WTC11 (cell line): ENCODE results near the gene MRPS18B. TPM values are rescaled to one million over a fixed set of nuclear protein-coding genes. Genes with fewer than 3 reads are reported as not detected.

Experiments
- ATAC-seq: fragments of 200-7000 bp; cut with Tn5 transposase; 2 replicates; pipeline ENCODE4 v1.10.0; 2021; ENCODE audit warnings: mild to moderate bottlenecking, moderate library complexity
- CTCF ChIA-PET: fragments of 300-600 bp; sonication (Branson Sonifier 250); formaldehyde crosslinking; loops from one replicate; lab custom pipeline; 2021; ENCODE audit warnings: antibody characterized with exemption; lab: Charles Lee
- POLR2A ChIA-PET: fragments of 350-600 bp; sonication (Branson Sonifier 250); formaldehyde crosslinking; loops from one replicate; lab custom pipeline; 2021; ENCODE audit warnings: antibody characterized with exemption; lab: Charles Lee
- DNase-seq: peaks from one replicate; pipeline ENCODE4 v3.0.0; 2021; ENCODE audit warnings: low spot score
- H3K27ac Mint-ChIP-seq: 2 replicates; pipeline ENCODE4 v1.8.0; 2021; ENCODE audit warnings: mixed read lengths
- H3K27me3 Mint-ChIP-seq: 2 replicates; pipeline ENCODE4 v1.8.0; 2021; ENCODE audit warnings: low read depth, mild to moderate bottlenecking, moderate library complexity, mixed read lengths
- H3K36me3 Mint-ChIP-seq: 2 replicates; pipeline ENCODE4 v1.8.0; 2021; ENCODE audit warnings: mixed read lengths
- H3K4me1 Mint-ChIP-seq: 2 replicates; pipeline ENCODE4 v1.8.0; 2022; ENCODE audit warnings: mixed read lengths
- H3K4me3 Mint-ChIP-seq: 2 replicates; pipeline ENCODE4 v1.8.0; 2021; ENCODE audit warnings: mild to moderate bottlenecking, moderate library complexity, mixed read lengths
- H3K9me3 Mint-ChIP-seq: 2 replicates; pipeline ENCODE4 v1.8.0; 2021; ENCODE audit warnings: mixed read lengths
- AFF4 ChIP-seq: sonication (generic); formaldehyde crosslinking; IDR thresholded peaks from 2 replicates; pipeline ENCODE4 v1.8.1; 2023; ENCODE audit warnings: mild to moderate bottlenecking, missing genetic modification reagents, borderline replicate concordance
- ARID4B ChIP-seq: sonication (generic); formaldehyde crosslinking; IDR thresholded peaks from 2 replicates; pipeline ENCODE4 v1.8.0; 2023; ENCODE audit warnings: missing genetic modification reagents, mild to moderate bottlenecking, borderline replicate concordance
- ESRRA ChIP-seq: sonication (generic); formaldehyde crosslinking; IDR thresholded peaks from 2 replicates; pipeline ENCODE4 v1.8.1; 2022; ENCODE audit warnings: mild to moderate bottlenecking, missing genetic modification reagents, borderline replicate concordance
- FOXP1 ChIP-seq: sonication (generic); formaldehyde crosslinking; IDR thresholded peaks from 2 replicates; pipeline ENCODE4 v1.8.0; 2022; ENCODE audit warnings: missing genetic modification reagents, mild to moderate bottlenecking, moderate library complexity, borderline replicate concordance
- GABPB1 ChIP-seq: sonication (generic); formaldehyde crosslinking; IDR thresholded peaks from 2 replicates; pipeline ENCODE4 v1.8.1; 2023; ENCODE audit warnings: mild to moderate bottlenecking, missing genetic modification reagents
- NFATC4 ChIP-seq: fragments of 250-450 bp; sonication (Bioruptor Pico); IDR thresholded peaks from 2 replicates; pipeline ENCODE4 v1.9.0; 2021; ENCODE audit warnings: mild to moderate bottlenecking
- NFE2L1 ChIP-seq: sonication (generic); formaldehyde crosslinking; IDR thresholded peaks from 2 replicates; pipeline ENCODE4 v1.8.1; 2023; ENCODE audit warnings: missing genetic modification reagents
- NR3C1 ChIP-seq: sonication (generic); formaldehyde crosslinking; conservative IDR thresholded peaks from 2 replicates; pipeline ENCODE4 v1.8.1; 2023; ENCODE audit warnings: low read depth, mild to moderate bottlenecking, missing genetic modification reagents
- OVOL2 ChIP-seq: fragments of 250-450 bp; sonication (Bioruptor Pico); IDR thresholded peaks from 2 replicates; pipeline ENCODE4 v1.9.0; 2021; ENCODE audit warnings: mild to moderate bottlenecking, borderline replicate concordance
- PRRX2 ChIP-seq: fragments of 250-450 bp; sonication (Bioruptor Pico); IDR thresholded peaks from 2 replicates; pipeline ENCODE4 v1.8.0; 2021; ENCODE audit warnings: mild to moderate bottlenecking
- SP1 ChIP-seq: sonication (generic); formaldehyde crosslinking; conservative IDR thresholded peaks from 2 replicates; pipeline ENCODE4 v1.8.1; 2022; ENCODE audit warnings: missing genetic modification reagents
- TEAD1 ChIP-seq: sonication (generic); formaldehyde crosslinking; IDR thresholded peaks from 2 replicates; pipeline ENCODE4 v1.8.0; 2022; ENCODE audit warnings: mild to moderate bottlenecking, missing genetic modification reagents
- TP53 ChIP-seq: sonication (generic); formaldehyde crosslinking; IDR thresholded peaks from 2 replicates; pipeline ENCODE4 v1.8.1; 2023; ENCODE audit warnings: mild to moderate bottlenecking, missing genetic modification reagents
- ZBTB21 ChIP-seq: sonication (generic); formaldehyde crosslinking; IDR thresholded peaks from 2 replicates; pipeline ENCODE4 v1.8.1; 2023; ENCODE audit warnings: mild to moderate bottlenecking, missing genetic modification reagents, borderline replicate concordance
- ZNF281 ChIP-seq: sonication (generic); formaldehyde crosslinking; IDR thresholded peaks from 2 replicates; pipeline ENCODE4 v1.8.0; 2023; ENCODE audit warnings: mild to moderate bottlenecking, missing genetic modification reagents
- ZNF396 ChIP-seq: fragments of 250-450 bp; sonication (Bioruptor Pico); IDR thresholded peaks from 2 replicates; pipeline ENCODE4 v1.8.0; 2021; ENCODE audit warnings: mild to moderate bottlenecking, moderate library complexity, borderline replicate concordance
- total RNA-seq: library from RNA; stranded (reverse); gene quantifications from 3 replicates; pipeline ENCODE4 v1.2.3, GENCODE V29; 2021
- TF ChIP-seq, protein P1 (sequence below): fragments of 200-600 bp; IDR thresholded peaks from 2 replicates; pipeline ENCODE4 v1.8.0; 2022; ENCODE audit warnings: antibody characterized with exemption
- TF ChIP-seq, protein P2 (sequence below): sonication (generic); formaldehyde crosslinking; IDR thresholded peaks from 2 replicates; pipeline ENCODE4 v1.8.1; 2023; ENCODE audit warnings: mild to moderate bottlenecking, missing genetic modification reagents, moderate library complexity
- TF ChIP-seq, protein P3 (sequence below): fragments of 250-450 bp; sonication (Bioruptor Pico); IDR thresholded peaks from 2 replicates; pipeline ENCODE4 v1.9.0; 2021; ENCODE audit warnings: mild to moderate bottlenecking

The MRPS18B gene
- total RNA-seq, 1 experiment from 2014 or later: 67.8 TPM

DNA sequence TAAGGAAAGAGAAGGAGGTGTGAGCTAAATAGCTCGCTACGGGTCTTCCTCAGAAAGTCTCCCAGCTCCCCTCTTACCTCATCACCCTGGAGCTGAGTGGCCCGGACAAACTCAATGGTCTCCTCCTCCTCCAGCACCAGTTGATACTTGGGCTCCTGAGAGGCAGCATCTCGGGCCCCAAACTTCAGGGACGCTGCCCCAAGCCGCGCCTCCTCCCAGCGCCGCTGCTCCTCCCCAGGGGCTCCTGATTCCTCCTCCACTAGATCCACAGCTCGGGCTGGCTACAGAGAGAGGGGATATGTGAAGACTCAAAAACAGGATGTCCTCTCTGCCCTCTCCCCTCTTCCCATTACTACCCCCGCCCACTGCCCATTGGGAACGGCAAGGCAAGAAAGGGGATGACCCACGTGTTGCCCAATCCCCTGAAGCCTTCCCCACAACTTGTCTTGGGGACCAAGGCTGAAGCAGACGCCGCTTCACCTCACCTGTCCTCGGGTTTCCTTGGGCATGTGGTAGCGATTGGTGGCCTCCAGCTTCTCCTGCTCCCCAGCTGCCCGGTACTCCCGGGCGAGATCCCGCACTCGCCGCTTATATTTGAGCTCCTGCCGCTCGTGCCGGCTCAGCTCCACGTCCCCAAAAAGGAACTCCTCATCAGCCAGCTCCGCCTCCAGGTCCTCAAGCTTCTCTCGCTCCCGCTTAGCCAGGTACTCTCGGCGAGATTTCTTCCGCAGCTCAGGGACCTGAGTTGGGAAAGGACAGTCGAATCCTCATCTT is 47.5 kb downstream of the MRPS18B start:
- no peak for DNase-seq
- ChIA-PET POLR2A (no interaction called here), CTCF (interaction anchor here (0.8 to 2.1 kb wide), 3 partner anchors 14 to 66 kb away, joined by 3 to 8 read pairs (median 3); no protein-coding TSS in a partner anchor)
- Mint-ChIP-seq H3K4me1 (no peaks in the 10 kb centered on the region), H3K4me3 (no peak overlapping the region), H3K36me3 (peaks cover 53% of the 10 kb centered on the region), H3K27me3 (no peaks in the 10 kb centered on the region), H3K9me3 (no peaks in the 10 kb centered on the region), H3K27ac (no peak overlapping the region)
- no peak for ATAC-seq
- TF ChIP-seq ZBTB21 (CRISPR knock-in tag): no peak
- no peak for TF ChIP-seq FOXP1
- no peak for TF ChIP-seq OVOL2 (CRISPR knock-in tag)
- no peak for TF ChIP-seq PRRX2 (CRISPR knock-in tag)
- TF ChIP-seq TP53: no peak
- no peak for TF ChIP-seq TEAD1 (CRISPR knock-in tag)
- TF ChIP-seq ZNF396: no peak
- no peak for TF ChIP-seq NR3C1 (CRISPR knock-in tag)
- no peak for TF ChIP-seq ZNF281
- TF ChIP-seq GABPB1 (CRISPR knock-in tag): no peak
- TF ChIP-seq AFF4 (CRISPR knock-in tag): no peak
- TF ChIP-seq NFATC4 (CRISPR knock-in tag): no peak
- TF ChIP-seq, protein P1, sequence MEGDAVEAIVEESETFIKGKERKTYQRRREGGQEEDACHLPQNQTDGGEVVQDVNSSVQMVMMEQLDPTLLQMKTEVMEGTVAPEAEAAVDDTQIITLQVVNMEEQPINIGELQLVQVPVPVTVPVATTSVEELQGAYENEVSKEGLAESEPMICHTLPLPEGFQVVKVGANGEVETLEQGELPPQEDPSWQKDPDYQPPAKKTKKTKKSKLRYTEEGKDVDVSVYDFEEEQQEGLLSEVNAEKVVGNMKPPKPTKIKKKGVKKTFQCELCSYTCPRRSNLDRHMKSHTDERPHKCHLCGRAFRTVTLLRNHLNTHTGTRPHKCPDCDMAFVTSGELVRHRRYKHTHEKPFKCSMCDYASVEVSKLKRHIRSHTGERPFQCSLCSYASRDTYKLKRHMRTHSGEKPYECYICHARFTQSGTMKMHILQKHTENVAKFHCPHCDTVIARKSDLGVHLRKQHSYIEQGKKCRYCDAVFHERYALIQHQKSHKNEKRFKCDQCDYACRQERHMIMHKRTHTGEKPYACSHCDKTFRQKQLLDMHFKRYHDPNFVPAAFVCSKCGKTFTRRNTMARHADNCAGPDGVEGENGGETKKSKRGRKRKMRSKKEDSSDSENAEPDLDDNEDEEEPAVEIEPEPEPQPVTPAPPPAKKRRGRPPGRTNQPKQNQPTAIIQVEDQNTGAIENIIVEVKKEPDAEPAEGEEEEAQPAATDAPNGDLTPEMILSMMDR: no peak
- no peak for TF ChIP-seq ARID4B (CRISPR knock-in tag)
- no peak for TF ChIP-seq ESRRA
- no peak for TF ChIP-seq SP1
- TF ChIP-seq, protein P2, sequence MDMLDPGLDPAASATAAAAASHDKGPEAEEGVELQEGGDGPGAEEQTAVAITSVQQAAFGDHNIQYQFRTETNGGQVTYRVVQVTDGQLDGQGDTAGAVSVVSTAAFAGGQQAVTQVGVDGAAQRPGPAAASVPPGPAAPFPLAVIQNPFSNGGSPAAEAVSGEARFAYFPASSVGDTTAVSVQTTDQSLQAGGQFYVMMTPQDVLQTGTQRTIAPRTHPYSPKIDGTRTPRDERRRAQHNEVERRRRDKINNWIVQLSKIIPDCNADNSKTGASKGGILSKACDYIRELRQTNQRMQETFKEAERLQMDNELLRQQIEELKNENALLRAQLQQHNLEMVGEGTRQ (CRISPR knock-in tag): no peak
- TF ChIP-seq, protein P3, sequence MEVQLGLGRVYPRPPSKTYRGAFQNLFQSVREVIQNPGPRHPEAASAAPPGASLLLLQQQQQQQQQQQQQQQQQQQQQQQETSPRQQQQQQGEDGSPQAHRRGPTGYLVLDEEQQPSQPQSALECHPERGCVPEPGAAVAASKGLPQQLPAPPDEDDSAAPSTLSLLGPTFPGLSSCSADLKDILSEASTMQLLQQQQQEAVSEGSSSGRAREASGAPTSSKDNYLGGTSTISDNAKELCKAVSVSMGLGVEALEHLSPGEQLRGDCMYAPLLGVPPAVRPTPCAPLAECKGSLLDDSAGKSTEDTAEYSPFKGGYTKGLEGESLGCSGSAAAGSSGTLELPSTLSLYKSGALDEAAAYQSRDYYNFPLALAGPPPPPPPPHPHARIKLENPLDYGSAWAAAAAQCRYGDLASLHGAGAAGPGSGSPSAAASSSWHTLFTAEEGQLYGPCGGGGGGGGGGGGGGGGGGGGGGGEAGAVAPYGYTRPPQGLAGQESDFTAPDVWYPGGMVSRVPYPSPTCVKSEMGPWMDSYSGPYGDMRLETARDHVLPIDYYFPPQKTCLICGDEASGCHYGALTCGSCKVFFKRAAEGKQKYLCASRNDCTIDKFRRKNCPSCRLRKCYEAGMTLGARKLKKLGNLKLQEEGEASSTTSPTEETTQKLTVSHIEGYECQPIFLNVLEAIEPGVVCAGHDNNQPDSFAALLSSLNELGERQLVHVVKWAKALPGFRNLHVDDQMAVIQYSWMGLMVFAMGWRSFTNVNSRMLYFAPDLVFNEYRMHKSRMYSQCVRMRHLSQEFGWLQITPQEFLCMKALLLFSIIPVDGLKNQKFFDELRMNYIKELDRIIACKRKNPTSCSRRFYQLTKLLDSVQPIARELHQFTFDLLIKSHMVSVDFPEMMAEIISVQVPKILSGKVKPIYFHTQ (CRISPR knock-in tag): no peak
- no peak for TF ChIP-seq NFE2L1 (CRISPR knock-in tag)
